UCSD-AML1 (cell line): ENCODE measurements around the gene OXA1L.
A peak's percentile ranks its signal among the peaks of the same experiment; 100 is the strongest.
"Not testable (repeated sequence)": the region's sequence is repeated elsewhere in the genome, so short reads cannot be mapped to it uniquely, and the experiment has no call there.

Source experiments
- DNase-seq: peaks from one replicate; lab custom pipeline; 2025; ENCODE audit not compliant: unreplicated experiment; lab: John Stamatoyannopoulos, UW

The OXA1L gene

GRCh38 chr14:22767323-22767589, 768 bp downstream of the OXA1L start:
- DNase-seq, result no peak

- DNase-seq, result no peak
These were observed 2.5 kb downstream of the OXA1L start for GRCh38 chr14:22768947-22769346.

GRCh38 chr14:22769369-22769768, 2.9 kb downstream of the OXA1L start:
- DNase-seq, result no peak

GRCh38 chr14:22770481-22771187, 4.1 kb downstream of the OXA1L start:
- no peak for DNase-seq

GRCh38 chr14:22772725-22773124, 6.2 kb downstream of the OXA1L start:
- no peak for DNase-seq

GRCh38 chr14:22773162-22774010, 6.9 kb downstream of the OXA1L start:
- DNase-seq, result no peak

- no peak for DNase-seq
These were observed 7.7 kb downstream of the OXA1L start for GRCh38 chr14:22774011-22774706.

GRCh38 chr14:22776215-22776614, 9.7 kb downstream of the OXA1L start:
- no peak for DNase-seq

GRCh38 chr14:22776849-22777248, 10.4 kb downstream of the OXA1L start:
- not testable (repeated sequence) for DNase-seq

- no peak for DNase-seq
These were observed 11.6 kb downstream of the OXA1L start for GRCh38 chr14:22778084-22778483.

GRCh38 chr14:22780105-22780679, 13.7 kb downstream of the OXA1L start:
- DNase-seq, result no peak

GRCh38 chr14:22780941-22781300, 14.4 kb downstream of the OXA1L start:
- no peak for DNase-seq

GRCh38 chr14:22781301-22781991, 15.0 kb downstream of the OXA1L start:
- peak; percentile 45 for DNase-seq

- DNase-seq, result no peak
These were observed 20.2 kb downstream of the OXA1L start for GRCh38 chr14:22786685-22787084.

GRCh38 chr14:22791301-22791700, 24.8 kb downstream of the OXA1L start:
- no peak for DNase-seq

- no peak for DNase-seq
These were observed 25.7 kb downstream of the OXA1L start for GRCh38 chr14:22792158-22792557.

GRCh38 chr14:22793550-22793949, 27.1 kb downstream of the OXA1L start:
- DNase-seq, result not testable (repeated sequence)

GRCh38 chr14:22793976-22794375, 27.5 kb downstream of the OXA1L start:
- DNase-seq, result no peak

- DNase-seq, result no peak
These were observed 28.1 kb downstream of the OXA1L start for GRCh38 chr14:22794551-22794951.

GRCh38 chr14:22796087-22796707, 29.7 kb downstream of the OXA1L start:
- no peak for DNase-seq
